Measurements from ENCODE around the gene ALPL.

DNA sequence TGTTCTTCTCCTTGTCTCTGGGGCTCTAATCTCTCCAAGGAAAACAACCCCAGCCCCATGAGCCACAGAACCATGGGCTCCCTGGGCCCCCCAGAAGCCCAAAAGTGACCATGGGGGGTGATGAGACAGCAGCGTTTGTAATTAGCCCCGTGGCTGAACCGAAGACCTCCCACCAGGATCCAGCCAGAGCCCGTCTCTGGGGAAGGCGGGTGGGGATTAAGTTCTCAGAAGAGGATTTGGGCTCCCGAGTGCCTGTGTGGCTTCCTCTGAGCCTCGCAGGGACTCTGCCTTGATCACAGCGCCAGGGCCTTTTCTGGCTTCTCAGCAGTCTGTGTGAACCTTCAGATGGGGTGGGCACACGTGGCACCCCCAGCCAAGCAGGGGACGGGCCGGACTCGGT lies 77.0 kb downstream of the ALPL start:
- no peak for TF ChIP-seq CTCF (IDR thresholded peaks at IDR 0.05)
- TF ChIP-seq CBFB (CRISPR knock-in tag; IDR thresholded peaks at IDR 0.05; ENCODE audit: low read depth) = no peak
- no peak for TF ChIP-seq SP1 (CRISPR knock-in tag; conservative IDR thresholded peaks at IDR 0.05)
- TF ChIP-seq, protein P1, sequence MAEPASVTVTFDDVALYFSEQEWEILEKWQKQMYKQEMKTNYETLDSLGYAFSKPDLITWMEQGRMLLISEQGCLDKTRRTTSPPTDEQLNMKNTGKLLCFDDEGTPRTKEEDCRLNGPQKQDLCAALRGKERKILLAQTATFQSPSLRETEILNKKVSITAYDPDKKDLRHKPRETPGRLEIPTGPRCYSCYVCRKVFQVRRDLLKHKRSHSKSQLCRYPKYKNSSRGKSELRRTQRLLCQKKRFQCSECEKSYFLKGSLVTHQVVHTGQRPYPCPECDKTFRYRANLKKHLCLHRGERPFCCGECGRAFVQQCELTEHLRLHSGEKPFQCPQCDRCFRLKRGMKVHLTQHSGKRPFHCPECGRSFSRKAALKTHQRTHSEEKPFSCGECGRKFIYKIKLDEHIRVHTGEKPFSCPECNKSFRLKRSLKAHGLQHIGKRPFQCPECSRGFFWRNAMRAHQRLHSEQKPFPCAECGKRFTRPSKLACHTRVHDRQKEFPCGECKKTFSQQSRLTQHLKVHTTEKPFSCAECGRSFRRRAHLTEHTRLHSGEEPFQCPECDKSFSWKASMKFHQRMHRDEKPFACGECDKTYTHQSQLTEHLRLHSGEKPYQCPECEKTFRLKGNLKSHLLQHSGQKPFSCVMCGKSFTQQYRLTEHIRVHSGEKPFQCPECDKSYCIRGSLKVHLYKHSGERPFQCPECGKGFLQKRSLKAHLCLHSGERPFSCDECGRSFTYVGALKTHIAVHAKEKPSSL (CRISPR knock-in tag; conservative IDR thresholded peaks at IDR 0.05) = no peak
- TF ChIP-seq JUN (CRISPR knock-in tag; IDR thresholded peaks at IDR 0.05) = no peak
- TF ChIP-seq GTF2I (CRISPR knock-in tag; conservative IDR thresholded peaks at IDR 0.05) = no peak
- no peak for TF ChIP-seq ATF2 (CRISPR knock-in tag; IDR thresholded peaks at IDR 0.05; ENCODE audit: borderline replicate concordance, low read depth)
- no peak for TF ChIP-seq SOX15 (CRISPR knock-in tag; IDR thresholded peaks at IDR 0.05)
